Spleen (tissue), 7 donors: ENCODE data around the gene NUAK2.

Experiments used
- CTCF ChIP-seq, 11 experiments: fragments of 200-600 bp in 7 of 11; fragments of 450-650 bp in 4 of 11; sonication (generic) in 4 of 11; IDR thresholded peaks in 8 of 11; conservative IDR thresholded peaks in 3 of 11; 1 replicate in 7 of 11; 2 replicates in 4 of 11; pipeline versions ENCODE4 v1.4.0 to v1.8.0; 2016 to 2021; ENCODE audit warnings: antibody characterized with exemption in 11 of 11, inconsistent platforms in 4 of 11, mild to moderate bottlenecking in 1 of 11
- POLR2A ChIP-seq, 3 donors: fragments of 450-650 bp; IDR thresholded peaks; one replicate each; pipeline ENCODE4 v1.5.1; 2017; ENCODE audit warnings: antibody characterized with exemption in 3 of 3, mild to moderate bottlenecking in 1 of 3
- POLR2AphosphoS5 ChIP-seq, 3 donors: sonication (generic); formaldehyde crosslinking; IDR thresholded peaks; one replicate each; pipeline ENCODE4 v1.5.1; 2017; ENCODE audit warnings: antibody characterized with exemption in 3 of 3
- donor health status: DM: no; HTN: no; CAD: no; lungs with moderate emphysema.
- donor health status: DM: no; HTN: no; CAD: no.
- donor health status: DM: no; HTN: no; CAD: no.

GRCh38 chr1:205309741-205310140 lies 11.8 kb downstream of the NUAK2 start:
- TF ChIP-seq POLR2A (IDR thresholded peaks at IDR 0.05) (no peak), CTCF (IDR thresholded peaks at IDR 0.05 in 8 of 11, conservative IDR thresholded peaks at IDR 0.05 in 3 of 11) (no peak), POLR2AphosphoS5 (IDR thresholded peaks at IDR 0.05) (no peak)
